HEK293 (cell line): ENCODE measurements around the gene MGAT5B.

ENCODE experiments used
- CTCF ChIA-PET: fragments of 350-600 bp; formaldehyde crosslinking; extraction: SDS; loops from one replicate; lab custom pipeline; 2021; ENCODE audit warnings: antibody characterized with exemption; lab: Yijun Ruan, JAX
- POLR2A ChIA-PET: fragments of 300-600 bp; formaldehyde crosslinking; extraction: SDS; loops from one replicate; lab custom pipeline; 2020; ENCODE audit warnings: antibody characterized with exemption, inconsistent platforms; lab: Yijun Ruan, JAX
- H3K27ac ChIP-seq: fragments of 200-500 bp; sonication (Bioruptor generic); 2 replicates; pipeline ENCODE4 v1.5.1; 2014; ENCODE audit warnings: low read depth, low read length, control low read depth, inconsistent platforms; ENCODE audit errors: extremely low read depth
- H3K36me3 ChIP-seq, 2 experiments: fragments of 200-500 bp in 1 of 2; sonication (Bioruptor generic) in 1 of 2; 1 replicate in 1 of 2; 2 replicates in 1 of 2; pipeline ENCODE4 v1.5.1; 2014 to 2017; ENCODE audit warnings: inconsistent platforms in 2 of 2, low read length in 2 of 2; ENCODE audit not compliant: control insufficient read depth in 2 of 2, insufficient read depth in 1 of 2
- H3K4me1 ChIP-seq: fragments of 200-500 bp; sonication (Bioruptor generic); 2 replicates; pipeline ENCODE4 v1.5.1; 2014; ENCODE audit warnings: mild to moderate bottlenecking, low read length, inconsistent platforms; ENCODE audit not compliant: control insufficient read depth, insufficient read depth
- H3K4me3 ChIP-seq: 2 replicates; pipeline ENCODE4 v1.5.1; 2011; ENCODE audit warnings: low read depth, mild to moderate bottlenecking, control low read depth, low read length, moderate library complexity
- H3K9me3 ChIP-seq: fragments of 200-500 bp; sonication (Bioruptor generic); 2 replicates; pipeline ENCODE4 v1.5.1; 2014; ENCODE audit warnings: low read depth, low read length, inconsistent platforms; ENCODE audit not compliant: control insufficient read depth, insufficient read depth
- SALL2 ChIP-seq: fragments of 450-650 bp; formaldehyde crosslinking; IDR thresholded peaks from 2 replicates; pipeline ENCODE4 v1.5.0; 2017; ENCODE audit warnings: missing biosample characterization, mild to moderate bottlenecking, missing genetic modification characterization, borderline replicate concordance
- SP2 ChIP-seq: fragments of 450-650 bp; formaldehyde crosslinking; IDR thresholded peaks from 2 replicates; pipeline ENCODE4 v1.5.1; 2016; ENCODE audit warnings: missing biosample characterization, missing genetic modification characterization
- ZNF184 ChIP-seq: fragments of 450-650 bp; IDR thresholded peaks from 2 replicates; pipeline ENCODE4 v1.5.1; 2018; ENCODE audit warnings: missing biosample characterization, mild to moderate bottlenecking, missing genetic modification characterization
- ZNF2 ChIP-seq: fragments of 450-650 bp; formaldehyde crosslinking; IDR thresholded peaks from 2 replicates; pipeline ENCODE4 v1.5.1; 2016; ENCODE audit warnings: missing biosample characterization, missing genetic modification characterization
- ZNF274 ChIP-seq, 2 experiments: fragments of 200-500 bp in 1 of 2; fragments of 450-650 bp in 1 of 2; sonication (Bioruptor generic) in 1 of 2; formaldehyde crosslinking in 1 of 2; IDR thresholded peaks; 2 replicates each; pipeline versions ENCODE4 v1.5.1 to v1.6.1; 2014 to 2016; ENCODE audit warnings: borderline replicate concordance in 1 of 2, inconsistent platforms in 1 of 2, low read length in 1 of 2, missing biosample characterization in 1 of 2, missing genetic modification characterization in 1 of 2
- ZNF391 ChIP-seq: fragments of 450-650 bp; formaldehyde crosslinking; IDR thresholded peaks from 2 replicates; pipeline ENCODE4 v1.5.1; 2016; ENCODE audit warnings: low read depth, missing biosample characterization, missing genetic modification characterization, borderline replicate concordance
- ZNF473 ChIP-seq: fragments of 450-650 bp; formaldehyde crosslinking; IDR thresholded peaks from 2 replicates; pipeline ENCODE4 v1.5.1; 2017; ENCODE audit warnings: missing biosample characterization, missing genetic modification characterization
- ZNF548 ChIP-seq: fragments of 450-650 bp; formaldehyde crosslinking; IDR thresholded peaks from 2 replicates; pipeline ENCODE4 v1.5.1; 2016; ENCODE audit warnings: missing biosample characterization, missing genetic modification characterization
- ZNF76 ChIP-seq: fragments of 450-650 bp; formaldehyde crosslinking; IDR thresholded peaks from 2 replicates; pipeline ENCODE4; 2016; ENCODE audit warnings: low read depth, missing biosample characterization, missing genetic modification characterization, borderline replicate concordance
- ZNF843 ChIP-seq: fragments of 450-650 bp; formaldehyde crosslinking; IDR thresholded peaks from 2 replicates; pipeline ENCODE4 v1.5.1; 2016; ENCODE audit warnings: missing biosample characterization, missing genetic modification characterization
- TF ChIP-seq, protein P1 (sequence below): fragments of 450-650 bp; formaldehyde crosslinking; IDR thresholded peaks from 2 replicates; pipeline ENCODE4 v1.5.1; 2016; ENCODE audit warnings: missing biosample characterization, missing genetic modification characterization
- TF ChIP-seq, protein P2 (sequence below): fragments of 450-650 bp; formaldehyde crosslinking; IDR thresholded peaks from 2 replicates; pipeline ENCODE4 v1.5.1; 2017; ENCODE audit warnings: missing biosample characterization, missing genetic modification characterization
- TF ChIP-seq, protein P3 (sequence below): fragments of 450-650 bp; formaldehyde crosslinking; IDR thresholded peaks from 2 replicates; pipeline ENCODE4 v1.5.1; 2016; ENCODE audit warnings: missing biosample characterization, missing genetic modification characterization
- TF ChIP-seq, protein P4 (sequence below): fragments of 450-650 bp; formaldehyde crosslinking; IDR thresholded peaks from 2 replicates; pipeline ENCODE4 v1.5.1; 2016; ENCODE audit warnings: missing biosample characterization, missing genetic modification characterization, borderline replicate concordance
- TF ChIP-seq, protein P5 (sequence below): fragments of 450-650 bp; formaldehyde crosslinking; IDR thresholded peaks from 2 replicates; pipeline ENCODE4 v1.5.1; 2016; ENCODE audit warnings: missing biosample characterization, missing genetic modification characterization
- TF ChIP-seq, protein P6 (sequence below): fragments of 450-650 bp; formaldehyde crosslinking; IDR thresholded peaks from 2 replicates; pipeline ENCODE4 v1.5.1; 2016; ENCODE audit warnings: missing biosample characterization, missing genetic modification characterization
- TF ChIP-seq, protein P7 (sequence below): fragments of 450-650 bp; formaldehyde crosslinking; IDR thresholded peaks from 2 replicates; pipeline ENCODE4 v1.5.1; 2016; ENCODE audit warnings: missing biosample characterization, missing genetic modification characterization

Gene MGAT5B

DNA sequence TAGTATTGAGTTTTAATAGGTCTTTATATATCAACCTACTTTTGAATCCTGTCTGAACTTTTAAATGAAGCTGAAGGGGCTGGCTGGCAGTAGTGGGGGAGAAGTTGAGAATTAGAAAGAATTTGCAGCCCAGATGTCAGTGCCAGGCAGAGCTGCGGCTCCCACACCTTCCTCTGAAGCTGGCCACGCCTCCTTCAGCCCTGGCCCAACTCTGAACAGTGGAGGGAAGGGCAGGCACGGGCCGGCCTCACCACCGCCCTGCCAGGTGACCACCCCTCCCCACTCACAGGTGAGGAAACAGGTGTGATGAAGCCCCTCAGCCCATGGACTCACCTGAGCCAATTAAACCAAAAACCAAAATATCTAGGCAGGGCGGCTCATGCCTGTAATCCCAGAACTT is 87.0 kb downstream of the MGAT5B start:
- no peaks in the 10 kb centered on the region for H3K9me3 ChIP-seq
- CTCF ChIA-PET = no interaction called here
- H3K36me3 ChIP-seq = no peaks in the 10 kb centered on the region
- TF ChIP-seq ZNF184 (tag by site-specific recombination) (no peak), SALL2 (no peak), ZNF548 (tag by site-specific recombination) (no peak), ZNF473 (tag by site-specific recombination) (no peak), ZNF76 (tag by site-specific recombination) (no peak), ZNF843 (tag by site-specific recombination) (no peak), ZNF2 (tag by site-specific recombination) (no peak), SP2 (tag by site-specific recombination) (no peak), ZNF391 (tag by site-specific recombination) (no peak), ZNF274 (IDR thresholded peaks at IDR 0.05; ENCODE audit: low read length) (no peak), ZNF274 (tag by site-specific recombination; IDR thresholded peaks at IDR 0.05; ENCODE audit: borderline replicate concordance) (no peak)
- TF ChIP-seq, protein P1, sequence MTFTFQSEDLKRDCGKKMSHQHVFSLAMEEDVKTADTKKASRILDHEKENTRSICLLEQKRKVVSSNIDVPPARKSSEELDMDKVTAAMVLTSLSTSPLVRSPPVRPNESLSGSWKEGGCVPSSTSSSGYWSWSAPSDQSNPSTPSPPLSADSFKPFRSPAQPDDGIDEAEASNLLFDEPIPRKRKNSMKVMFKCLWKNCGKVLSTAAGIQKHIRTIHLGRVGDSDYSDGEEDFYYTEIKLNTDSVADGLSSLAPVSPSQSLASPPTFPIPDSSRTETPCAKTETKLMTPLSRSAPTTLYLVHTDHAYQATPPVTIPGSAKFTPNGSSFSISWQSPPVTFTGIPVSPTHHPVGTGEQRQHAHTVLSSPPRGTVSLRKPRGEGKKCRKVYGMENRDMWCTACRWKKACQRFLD (tag by site-specific recombination) = no peak
- TF ChIP-seq, protein P2, sequence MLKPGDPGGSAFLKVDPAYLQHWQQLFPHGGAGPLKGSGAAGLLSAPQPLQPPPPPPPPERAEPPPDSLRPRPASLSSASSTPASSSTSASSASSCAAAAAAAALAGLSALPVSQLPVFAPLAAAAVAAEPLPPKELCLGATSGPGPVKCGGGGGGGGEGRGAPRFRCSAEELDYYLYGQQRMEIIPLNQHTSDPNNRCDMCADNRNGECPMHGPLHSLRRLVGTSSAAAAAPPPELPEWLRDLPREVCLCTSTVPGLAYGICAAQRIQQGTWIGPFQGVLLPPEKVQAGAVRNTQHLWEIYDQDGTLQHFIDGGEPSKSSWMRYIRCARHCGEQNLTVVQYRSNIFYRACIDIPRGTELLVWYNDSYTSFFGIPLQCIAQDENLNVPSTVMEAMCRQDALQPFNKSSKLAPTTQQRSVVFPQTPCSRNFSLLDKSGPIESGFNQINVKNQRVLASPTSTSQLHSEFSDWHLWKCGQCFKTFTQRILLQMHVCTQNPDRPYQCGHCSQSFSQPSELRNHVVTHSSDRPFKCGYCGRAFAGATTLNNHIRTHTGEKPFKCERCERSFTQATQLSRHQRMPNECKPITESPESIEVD (tag by site-specific recombination) = no peak
- TF ChIP-seq, protein P3, sequence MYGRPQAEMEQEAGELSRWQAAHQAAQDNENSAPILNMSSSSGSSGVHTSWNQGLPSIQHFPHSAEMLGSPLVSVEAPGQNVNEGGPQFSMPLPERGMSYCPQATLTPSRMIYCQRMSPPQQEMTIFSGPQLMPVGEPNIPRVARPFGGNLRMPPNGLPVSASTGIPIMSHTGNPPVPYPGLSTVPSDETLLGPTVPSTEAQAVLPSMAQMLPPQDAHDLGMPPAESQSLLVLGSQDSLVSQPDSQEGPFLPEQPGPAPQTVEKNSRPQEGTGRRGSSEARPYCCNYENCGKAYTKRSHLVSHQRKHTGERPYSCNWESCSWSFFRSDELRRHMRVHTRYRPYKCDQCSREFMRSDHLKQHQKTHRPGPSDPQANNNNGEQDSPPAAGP (tag by site-specific recombination) = no peak
- TF ChIP-seq, protein P4, sequence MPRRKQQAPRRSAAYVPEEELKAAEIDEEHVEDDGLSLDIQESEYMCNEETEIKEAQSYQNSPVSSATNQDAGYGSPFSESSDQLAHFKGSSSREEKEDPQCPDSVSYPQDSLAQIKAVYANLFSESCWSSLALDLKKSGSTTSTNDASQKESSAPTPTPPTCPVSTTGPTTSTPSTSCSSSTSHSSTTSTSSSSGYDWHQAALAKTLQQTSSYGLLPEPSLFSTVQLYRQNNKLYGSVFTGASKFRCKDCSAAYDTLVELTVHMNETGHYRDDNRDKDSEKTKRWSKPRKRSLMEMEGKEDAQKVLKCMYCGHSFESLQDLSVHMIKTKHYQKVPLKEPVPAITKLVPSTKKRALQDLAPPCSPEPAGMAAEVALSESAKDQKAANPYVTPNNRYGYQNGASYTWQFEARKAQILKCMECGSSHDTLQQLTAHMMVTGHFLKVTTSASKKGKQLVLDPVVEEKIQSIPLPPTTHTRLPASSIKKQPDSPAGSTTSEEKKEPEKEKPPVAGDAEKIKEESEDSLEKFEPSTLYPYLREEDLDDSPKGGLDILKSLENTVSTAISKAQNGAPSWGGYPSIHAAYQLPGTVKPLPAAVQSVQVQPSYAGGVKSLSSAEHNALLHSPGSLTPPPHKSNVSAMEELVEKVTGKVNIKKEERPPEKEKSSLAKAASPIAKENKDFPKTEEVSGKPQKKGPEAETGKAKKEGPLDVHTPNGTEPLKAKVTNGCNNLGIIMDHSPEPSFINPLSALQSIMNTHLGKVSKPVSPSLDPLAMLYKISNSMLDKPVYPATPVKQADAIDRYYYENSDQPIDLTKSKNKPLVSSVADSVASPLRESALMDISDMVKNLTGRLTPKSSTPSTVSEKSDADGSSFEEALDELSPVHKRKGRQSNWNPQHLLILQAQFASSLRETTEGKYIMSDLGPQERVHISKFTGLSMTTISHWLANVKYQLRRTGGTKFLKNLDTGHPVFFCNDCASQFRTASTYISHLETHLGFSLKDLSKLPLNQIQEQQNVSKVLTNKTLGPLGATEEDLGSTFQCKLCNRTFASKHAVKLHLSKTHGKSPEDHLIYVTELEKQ (tag by site-specific recombination) = no peak
- TF ChIP-seq, protein P5, sequence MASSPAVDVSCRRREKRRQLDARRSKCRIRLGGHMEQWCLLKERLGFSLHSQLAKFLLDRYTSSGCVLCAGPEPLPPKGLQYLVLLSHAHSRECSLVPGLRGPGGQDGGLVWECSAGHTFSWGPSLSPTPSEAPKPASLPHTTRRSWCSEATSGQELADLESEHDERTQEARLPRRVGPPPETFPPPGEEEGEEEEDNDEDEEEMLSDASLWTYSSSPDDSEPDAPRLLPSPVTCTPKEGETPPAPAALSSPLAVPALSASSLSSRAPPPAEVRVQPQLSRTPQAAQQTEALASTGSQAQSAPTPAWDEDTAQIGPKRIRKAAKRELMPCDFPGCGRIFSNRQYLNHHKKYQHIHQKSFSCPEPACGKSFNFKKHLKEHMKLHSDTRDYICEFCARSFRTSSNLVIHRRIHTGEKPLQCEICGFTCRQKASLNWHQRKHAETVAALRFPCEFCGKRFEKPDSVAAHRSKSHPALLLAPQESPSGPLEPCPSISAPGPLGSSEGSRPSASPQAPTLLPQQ (tag by site-specific recombination) = no peak
- TF ChIP-seq, protein P6, sequence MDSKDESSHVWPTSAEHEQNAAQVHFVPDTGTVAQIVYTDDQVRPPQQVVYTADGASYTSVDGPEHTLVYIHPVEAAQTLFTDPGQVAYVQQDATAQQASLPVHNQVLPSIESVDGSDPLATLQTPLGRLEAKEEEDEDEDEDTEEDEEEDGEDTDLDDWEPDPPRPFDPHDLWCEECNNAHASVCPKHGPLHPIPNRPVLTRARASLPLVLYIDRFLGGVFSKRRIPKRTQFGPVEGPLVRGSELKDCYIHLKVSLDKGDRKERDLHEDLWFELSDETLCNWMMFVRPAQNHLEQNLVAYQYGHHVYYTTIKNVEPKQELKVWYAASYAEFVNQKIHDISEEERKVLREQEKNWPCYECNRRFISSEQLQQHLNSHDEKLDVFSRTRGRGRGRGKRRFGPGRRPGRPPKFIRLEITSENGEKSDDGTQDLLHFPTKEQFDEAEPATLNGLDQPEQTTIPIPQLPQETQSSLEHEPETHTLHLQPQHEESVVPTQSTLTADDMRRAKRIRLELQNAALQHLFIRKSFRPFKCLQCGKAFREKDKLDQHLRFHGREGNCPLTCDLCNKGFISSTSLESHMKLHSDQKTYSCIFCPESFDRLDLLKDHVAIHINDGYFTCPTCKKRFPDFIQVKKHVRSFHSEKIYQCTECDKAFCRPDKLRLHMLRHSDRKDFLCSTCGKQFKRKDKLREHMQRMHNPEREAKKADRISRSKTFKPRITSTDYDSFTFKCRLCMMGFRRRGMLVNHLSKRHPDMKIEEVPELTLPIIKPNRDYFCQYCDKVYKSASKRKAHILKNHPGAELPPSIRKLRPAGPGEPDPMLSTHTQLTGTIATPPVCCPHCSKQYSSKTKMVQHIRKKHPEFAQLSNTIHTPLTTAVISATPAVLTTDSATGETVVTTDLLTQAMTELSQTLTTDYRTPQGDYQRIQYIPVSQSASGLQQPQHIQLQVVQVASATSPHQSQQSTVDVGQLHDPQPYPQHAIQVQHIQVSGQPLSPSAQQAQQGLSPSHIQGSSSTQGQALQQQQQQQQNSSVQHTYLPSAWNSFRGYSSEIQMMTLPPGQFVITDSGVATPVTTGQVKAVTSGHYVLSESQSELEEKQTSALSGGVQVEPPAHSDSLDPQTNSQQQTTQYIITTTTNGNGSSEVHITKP (tag by site-specific recombination) = no peak
- TF ChIP-seq, protein P7, sequence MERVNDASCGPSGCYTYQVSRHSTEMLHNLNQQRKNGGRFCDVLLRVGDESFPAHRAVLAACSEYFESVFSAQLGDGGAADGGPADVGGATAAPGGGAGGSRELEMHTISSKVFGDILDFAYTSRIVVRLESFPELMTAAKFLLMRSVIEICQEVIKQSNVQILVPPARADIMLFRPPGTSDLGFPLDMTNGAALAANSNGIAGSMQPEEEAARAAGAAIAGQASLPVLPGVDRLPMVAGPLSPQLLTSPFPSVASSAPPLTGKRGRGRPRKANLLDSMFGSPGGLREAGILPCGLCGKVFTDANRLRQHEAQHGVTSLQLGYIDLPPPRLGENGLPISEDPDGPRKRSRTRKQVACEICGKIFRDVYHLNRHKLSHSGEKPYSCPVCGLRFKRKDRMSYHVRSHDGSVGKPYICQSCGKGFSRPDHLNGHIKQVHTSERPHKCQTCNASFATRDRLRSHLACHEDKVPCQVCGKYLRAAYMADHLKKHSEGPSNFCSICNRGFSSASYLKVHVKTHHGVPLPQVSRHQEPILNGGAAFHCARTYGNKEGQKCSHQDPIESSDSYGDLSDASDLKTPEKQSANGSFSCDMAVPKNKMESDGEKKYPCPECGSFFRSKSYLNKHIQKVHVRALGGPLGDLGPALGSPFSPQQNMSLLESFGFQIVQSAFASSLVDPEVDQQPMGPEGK (tag by site-specific recombination) = no peak
- H3K27ac ChIP-seq = no peak overlapping the region
- POLR2A ChIA-PET = no interaction called here
- H3K4me1 ChIP-seq = no peaks in the 10 kb centered on the region
- H3K4me3 ChIP-seq = no peak overlapping the region
